Right lung (tissue), 5 donors: ENCODE results near the gene TNFAIP2. TPM values are rescaled to one million over a fixed set of nuclear protein-coding genes. Genes with fewer than 3 reads are reported as not detected.

Experiments used
- DNase-seq, 2 donors: peaks; one replicate each; pipeline ENCODE4 v3.0.0-alpha.2; 2013
- polyA plus RNA-seq, 5 donors: library from polyadenylated mRNA; unstranded; fragments of 120-200 nt; gene quantifications; one replicate each; pipeline versions ENCODE4 v1.2.1 to v1.2.3, GENCODE V29; 2013; ENCODE audit warnings: inconsistent platforms in 1 of 5, low replicate concordance in 1 of 5; ENCODE audit not compliant: insufficient read length in 5 of 5, insufficient read depth in 1 of 5

The TNFAIP2 gene
- polyA plus RNA-seq, 5 donors, result 25.6 to 41.7 (median 35.6) TPM

- DNase-seq, result no peak
Measured at GRCh38 chr14:103132381-103133209, 9.3 kb downstream of the TNFAIP2 start.

GRCh38 chr14:103133210-103134140 is 10.2 kb downstream of the TNFAIP2 start:
- no peak for DNase-seq

GRCh38 chr14:103134405-103134804 is 11.1 kb downstream of the TNFAIP2 start:
- no peak for DNase-seq

GRCh38 chr14:103134919-103135318 is 11.7 kb downstream of the TNFAIP2 start:
- DNase-seq, result no peak

- no peak for DNase-seq
Measured at GRCh38 chr14:103135333-103136260, 12.3 kb downstream of the TNFAIP2 start.

- DNase-seq, result no peak
Measured at GRCh38 chr14:103136388-103137271, 13.4 kb downstream of the TNFAIP2 start.

- DNase-seq, result no peak
Measured at GRCh38 chr14:103137689-103138300, 14.5 kb downstream of the TNFAIP2 start.

GRCh38 chr14:103138301-103139131 is 15.3 kb downstream of the TNFAIP2 start:
- DNase-seq, result no peak

GRCh38 chr14:103139132-103140025 is 16.1 kb downstream of the TNFAIP2 start:
- no peak for DNase-seq

- DNase-seq, result no peak
Measured at GRCh38 chr14:103140316-103141109, 17.3 kb downstream of the TNFAIP2 start.

GRCh38 chr14:103141117-103141796 is 18.0 kb downstream of the TNFAIP2 start:
- no peak for DNase-seq

GRCh38 chr14:103142026-103142425 is 18.8 kb downstream of the TNFAIP2 start:
- DNase-seq, result no peak

- no peak for DNase-seq
Measured at GRCh38 chr14:103142721-103143302, 19.6 kb downstream of the TNFAIP2 start.

GRCh38 chr14:103143506-103143905 is 20.2 kb downstream of the TNFAIP2 start:
- DNase-seq, result no peak

GRCh38 chr14:103144085-103144484 is 20.8 kb downstream of the TNFAIP2 start:
- DNase-seq, result no peak

GRCh38 chr14:103146141-103146709 is 23.0 kb downstream of the TNFAIP2 start:
- DNase-seq, result no peak
